ENCODE data around the gene ARMH3.

- TF ChIP-seq CTCF (IDR thresholded peaks at IDR 0.05): no peak
- no peak for TF ChIP-seq POLR2A (IDR thresholded peaks at IDR 0.05)
Observed at GRCh38 chr10:101895781-101896180, 160.2 kb downstream of the ARMH3 start.

Measured in testis (tissue), 2 donors.